Right atrium auricular region (tissue), 2 donors: Measurements from ENCODE around the gene USP11. TPM values are rescaled to one million over a fixed set of nuclear protein-coding genes. Genes with fewer than 3 reads are reported as not detected.

Experiments
- DNase-seq: peaks from one replicate; pipeline ENCODE4 v3.0.0-alpha.2; 2019; ENCODE audit warnings: low spot score
- H3K27ac ChIP-seq, 2 donors: fragments of 200-600 bp; sonication (generic); 1 replicate in 1 of 2; 2 replicates in 1 of 2; pipeline ENCODE4 v1.5.1; 2016 to 2019
- H3K27me3 ChIP-seq, 2 donors: fragments of 200-600 bp; sonication (generic); one replicate each; pipeline versions ENCODE4 v1.5.1 to v1.6.0; 2017 to 2019
- H3K36me3 ChIP-seq: fragments of 200-600 bp; sonication (generic); one replicate; pipeline ENCODE4 v1.5.1; 2016
- H3K4me1 ChIP-seq, 2 donors: fragments of 200-600 bp; sonication (generic); one replicate each; pipeline versions ENCODE4 v1.5.1 to v1.6.0; 2017 to 2019
- H3K4me3 ChIP-seq, 2 donors: fragments of 200-600 bp; sonication (generic); 1 replicate in 1 of 2; 2 replicates in 1 of 2; pipeline ENCODE4 v1.5.1; 2017 to 2019; ENCODE audit warnings: mild to moderate bottlenecking in 1 of 2, moderate library complexity in 1 of 2
- H3K9me3 ChIP-seq, 2 donors: fragments of 200-600 bp; sonication (generic); one replicate each; pipeline ENCODE4 v1.5.1; 2019
- total RNA-seq, 2 donors: library from RNA; depleted of rRNA; stranded (reverse); fragments of >200 nt; gene quantifications; one replicate each; pipeline ENCODE4 v1.1.0, GENCODE V29; 2016
- TF ChIP-seq, protein P1 (sequence below), 2 donors: fragments of 200-600 bp; sonication (generic); IDR thresholded peaks; one replicate each; pipeline ENCODE4 v1.5.1; 2019; ENCODE audit warnings: antibody characterized with exemption in 2 of 2

The USP11 gene
- total RNA-seq, 2 donors from 2014 or later = 35.2 to 63.6 TPM

DNA sequence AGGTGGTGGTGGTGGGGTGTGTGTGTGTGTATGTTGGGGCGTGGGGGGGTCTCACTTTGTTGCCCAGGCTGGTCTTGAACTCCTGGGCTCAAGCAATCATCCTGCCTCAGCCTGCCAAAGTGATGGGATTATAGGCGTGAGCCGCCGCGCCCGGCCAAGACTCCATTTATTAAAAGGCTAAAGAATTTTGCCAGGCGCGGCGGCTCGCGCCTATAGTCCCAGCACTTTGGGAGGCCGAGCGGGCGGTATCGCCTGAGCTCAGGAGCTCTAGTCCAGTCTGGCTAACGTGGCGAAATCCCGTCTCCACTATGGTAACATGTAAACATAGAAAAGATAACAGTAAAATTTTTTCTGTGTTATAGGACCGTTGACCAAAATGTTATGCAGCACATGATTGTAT, 42.9 kb upstream of the USP11 start:
- no peaks in the 10 kb centered on the region for H3K9me3 ChIP-seq
- peaks cover 0 to 26% of the 10 kb centered on the region in 2 donors for H3K4me1 ChIP-seq
- peaks cover 16% of the 10 kb centered on the region for H3K36me3 ChIP-seq
- DNase-seq = no peak
- TF ChIP-seq, protein P1, sequence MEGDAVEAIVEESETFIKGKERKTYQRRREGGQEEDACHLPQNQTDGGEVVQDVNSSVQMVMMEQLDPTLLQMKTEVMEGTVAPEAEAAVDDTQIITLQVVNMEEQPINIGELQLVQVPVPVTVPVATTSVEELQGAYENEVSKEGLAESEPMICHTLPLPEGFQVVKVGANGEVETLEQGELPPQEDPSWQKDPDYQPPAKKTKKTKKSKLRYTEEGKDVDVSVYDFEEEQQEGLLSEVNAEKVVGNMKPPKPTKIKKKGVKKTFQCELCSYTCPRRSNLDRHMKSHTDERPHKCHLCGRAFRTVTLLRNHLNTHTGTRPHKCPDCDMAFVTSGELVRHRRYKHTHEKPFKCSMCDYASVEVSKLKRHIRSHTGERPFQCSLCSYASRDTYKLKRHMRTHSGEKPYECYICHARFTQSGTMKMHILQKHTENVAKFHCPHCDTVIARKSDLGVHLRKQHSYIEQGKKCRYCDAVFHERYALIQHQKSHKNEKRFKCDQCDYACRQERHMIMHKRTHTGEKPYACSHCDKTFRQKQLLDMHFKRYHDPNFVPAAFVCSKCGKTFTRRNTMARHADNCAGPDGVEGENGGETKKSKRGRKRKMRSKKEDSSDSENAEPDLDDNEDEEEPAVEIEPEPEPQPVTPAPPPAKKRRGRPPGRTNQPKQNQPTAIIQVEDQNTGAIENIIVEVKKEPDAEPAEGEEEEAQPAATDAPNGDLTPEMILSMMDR (IDR thresholded peaks at IDR 0.05) = no peak
- H3K27ac ChIP-seq = no peak overlapping the region
- no peak overlapping the region for H3K4me3 ChIP-seq
- H3K27me3 ChIP-seq = no peaks in the 10 kb centered on the region

DNA sequence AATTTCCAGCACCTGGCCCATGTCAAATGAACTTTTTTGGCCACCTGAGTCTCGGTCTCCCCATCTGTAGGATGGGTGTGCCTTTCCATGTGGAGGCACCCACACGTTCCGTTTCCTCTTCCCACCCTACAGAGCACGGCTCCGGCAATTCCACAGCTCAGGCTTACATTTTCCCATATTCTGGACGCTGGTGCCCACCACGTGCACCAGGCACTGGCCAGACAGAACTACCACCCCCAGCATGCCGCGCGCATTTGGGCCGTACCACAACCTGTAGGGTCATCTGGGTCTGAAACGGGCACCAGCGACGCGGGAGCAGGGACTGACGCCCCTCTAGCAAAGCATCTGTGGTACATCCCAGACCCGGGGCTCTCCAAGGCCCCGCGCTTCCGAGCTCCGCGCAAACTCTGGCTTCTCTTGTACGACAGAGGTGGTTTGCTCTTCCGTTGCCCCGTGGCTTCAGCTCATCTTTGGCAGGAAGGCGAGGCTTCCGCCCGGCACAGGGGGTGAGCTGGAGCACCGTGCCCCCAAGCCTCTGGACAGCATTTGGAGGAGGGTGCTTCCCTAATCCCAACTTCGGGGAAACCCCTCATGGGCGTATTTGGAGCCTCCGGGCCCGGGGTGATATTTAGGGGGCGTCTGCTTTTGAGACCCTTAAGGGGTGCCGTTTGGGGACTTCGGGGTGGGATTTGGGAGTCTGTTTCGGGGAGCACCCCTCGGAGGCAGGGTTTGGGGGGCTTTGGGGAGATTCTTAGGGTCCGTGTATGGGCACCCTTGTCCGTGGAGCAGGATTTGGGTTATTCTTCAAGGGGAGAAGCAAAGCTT, 42.2 kb upstream of the USP11 start:
- peaks cover 8% of the 10 kb centered on the region for H3K36me3 ChIP-seq
- H3K9me3 ChIP-seq = no peaks in the 10 kb centered on the region
- no peaks in the 10 kb centered on the region for H3K27me3 ChIP-seq
- peak overlapping the region; percentile 41 to 59 for H3K4me3 ChIP-seq
- peak; percentile 89 for DNase-seq
- TF ChIP-seq, protein P1 (IDR thresholded peaks at IDR 0.05) = no peak
- peak overlapping the region; percentile 22 to 70 for H3K27ac ChIP-seq
- H3K4me1 ChIP-seq = peaks cover 0 to 34% of the 10 kb centered on the region in 2 donors

DNA sequence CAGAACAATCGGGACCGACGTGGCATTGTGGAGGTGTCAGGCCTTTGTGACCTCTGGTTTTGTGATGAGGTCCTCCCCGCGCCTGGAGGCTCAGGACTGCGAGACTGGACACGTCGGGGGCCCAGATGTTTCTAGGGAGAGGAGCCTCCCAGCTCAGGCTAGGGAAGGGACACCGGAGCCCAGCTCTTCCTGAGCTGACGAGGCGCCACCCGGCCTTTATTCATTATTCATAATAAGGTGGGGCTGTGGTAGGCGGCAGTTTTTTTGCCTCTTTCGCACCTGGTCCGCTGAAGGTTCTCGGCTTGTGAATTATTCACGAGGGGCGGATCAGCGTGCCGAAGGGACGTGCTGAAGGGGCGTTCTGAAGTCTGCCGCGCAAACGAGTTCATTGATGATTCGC, 41.5 kb upstream of the USP11 start:
- Histone ChIP-seq H3K4me3 (peak overlapping the region; percentile 41 to 59), H3K36me3 (peaks cover 1% of the 10 kb centered on the region), H3K27ac (peak overlapping the region in 1 of 2 donors; percentile 70), H3K4me1 (peaks cover 0 to 40% of the 10 kb centered on the region in 2 donors), H3K9me3 (no peaks in the 10 kb centered on the region), H3K27me3 (no peaks in the 10 kb centered on the region)
- no peak for DNase-seq
- TF ChIP-seq, protein P1 (IDR thresholded peaks at IDR 0.05) = no peak

DNA sequence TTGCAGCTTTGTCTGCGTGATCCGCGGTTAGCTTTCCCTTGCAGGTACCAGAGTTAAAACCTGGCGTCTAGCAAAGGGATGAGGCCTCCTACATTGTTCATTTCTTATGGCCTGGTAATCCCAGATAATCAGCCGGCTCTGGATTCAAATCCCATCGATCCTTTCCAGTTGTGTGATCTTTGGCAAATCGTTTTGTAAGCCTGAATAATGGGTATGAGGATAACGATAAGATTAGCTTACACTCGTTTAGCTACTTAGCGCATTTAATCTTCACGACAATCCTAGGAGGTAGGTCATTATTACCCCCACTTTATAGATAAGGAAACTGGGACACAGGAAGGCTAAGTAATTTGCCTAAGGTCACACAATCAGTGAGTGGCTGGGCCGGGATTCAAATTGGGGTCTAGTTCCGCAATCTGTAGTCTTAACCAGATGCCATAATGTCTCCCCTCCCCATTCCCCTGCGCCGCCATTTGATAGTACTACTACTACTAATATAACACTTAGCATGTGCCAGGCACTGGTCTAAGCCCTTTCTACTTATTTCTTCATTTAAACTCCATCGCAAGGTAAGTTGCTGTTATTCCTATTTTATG, 40.9 kb upstream of the USP11 start:
- DNase-seq = no peak
- no peaks in the 10 kb centered on the region for H3K9me3 ChIP-seq
- peaks cover 0 to 46% of the 10 kb centered on the region in 2 donors for H3K4me1 ChIP-seq
- TF ChIP-seq, protein P1 (IDR thresholded peaks at IDR 0.05) = no peak
- no peak overlapping the region for H3K27ac ChIP-seq
- peak overlapping the region; percentile 41 to 59 for H3K4me3 ChIP-seq
- H3K36me3 ChIP-seq = no peaks in the 10 kb centered on the region
- H3K27me3 ChIP-seq = no peaks in the 10 kb centered on the region

DNA sequence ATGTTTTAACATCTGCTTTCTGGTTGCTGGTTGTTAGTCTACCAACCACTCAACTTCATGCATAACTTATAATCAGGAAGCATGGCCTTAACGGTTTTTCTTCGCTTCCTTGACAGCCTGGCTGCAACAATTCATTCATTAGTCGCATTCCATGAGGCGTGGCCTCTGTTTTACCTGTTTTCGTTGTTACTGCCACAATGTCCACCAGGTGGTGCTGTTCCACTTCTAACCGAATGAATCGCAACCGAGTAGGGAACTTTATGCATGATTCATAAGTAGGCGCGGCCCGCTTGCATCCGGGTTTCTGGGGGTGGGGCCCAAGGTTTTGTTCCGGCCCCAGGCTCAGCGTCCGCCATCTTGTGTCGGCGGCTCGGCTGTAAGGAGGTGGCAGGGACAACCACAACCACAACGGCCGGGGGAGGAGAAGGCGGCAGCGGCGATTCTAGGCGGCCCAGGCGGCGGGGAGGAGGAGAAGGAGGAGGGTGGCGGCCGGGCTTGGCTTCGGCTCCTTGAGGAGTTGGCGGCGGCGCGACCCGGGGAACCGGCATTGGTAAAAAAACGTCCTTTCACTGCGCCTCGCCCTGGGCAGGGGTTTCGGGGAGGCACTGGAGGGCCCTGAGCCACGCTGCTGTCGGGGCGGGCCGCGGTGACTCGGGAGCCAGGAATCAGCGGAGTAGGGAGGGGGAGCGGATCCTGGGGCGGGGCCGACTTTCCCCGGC, 39.2 kb upstream of the USP11 start, which contains the start of gene UBA1:
Gene UBA1 (plus strand): TSS at position 355 of the 719 bp plus-strand sequence. CDS start 4,974 bp downstream, outside the sequence.
- peaks cover 0 to 60% of the 10 kb centered on the region in 2 donors for H3K4me1 ChIP-seq
- peak; percentile 99 for DNase-seq

More for the DNA sequence above, 39.2 kb upstream of the USP11 start, which contains the start of gene UBA1:
- H3K36me3 ChIP-seq = peaks cover 6% of the 10 kb centered on the region
- TF ChIP-seq, protein P1 (IDR thresholded peaks at IDR 0.05) = peak; percentile 85 to 92
- peak within 1 kb of the TSS; percentile 96 to 98 for H3K27ac ChIP-seq
- no peaks in the 10 kb centered on the region for H3K27me3 ChIP-seq
- no peaks in the 10 kb centered on the region for H3K9me3 ChIP-seq
- H3K4me3 ChIP-seq = peak within 1 kb of the TSS; percentile 80 to 85
